ENCODE data around the gene HAUS1. TPM values are rescaled to one million over a fixed set of nuclear protein-coding genes. Genes with fewer than 3 reads are reported as not detected.

The HAUS1 gene
- total RNA-seq, 1 donor from 2014 or later, result 23.5 TPM

GRCh38 chr18:46169464-46169941 lies 65.3 kb downstream of the HAUS1 start:
- Mint-ChIP-seq H3K27ac (ENCODE audit: unreplicated experiment) (peak overlapping the region; percentile 62), H3K36me3 (ENCODE audit: low read depth, unreplicated experiment) (no peaks in the 10 kb centered on the region), H3K4me3 (ENCODE audit: unreplicated experiment) (no peak overlapping the region), H3K27me3 (ENCODE audit: low read depth, unreplicated experiment) (no peaks in the 10 kb centered on the region), H3K9me3 (ENCODE audit: unreplicated experiment) (peaks cover 4% of the 10 kb centered on the region), H3K4me1 (ENCODE audit: low read depth, unreplicated experiment) (peaks cover 12% of the 10 kb centered on the region)
- no peaks in the 10 kb centered on the region for H3K27me3 ChIP-seq (ENCODE audit: insufficient read depth, low read length)
- H3K4me1 ChIP-seq (ENCODE audit: insufficient read depth, low read length), result peaks cover 7% of the 10 kb centered on the region
- H2AFZ ChIP-seq (ENCODE audit: low read depth, low read length), result peak overlapping the region; percentile 68
- TF ChIP-seq EZH2 (IDR thresholded peaks at IDR 0.05; ENCODE audit: insufficient read depth, low read length) (no peak), CTCF (IDR thresholded peaks at IDR 0.05; ENCODE audit: insufficient read depth, low read depth, low read length) (no peak)
- FAIRE-seq (no peak), DNase-seq (ENCODE audit: low read depth) (peak; percentile 78)
- H3K79me2 ChIP-seq (ENCODE audit: insufficient read depth, low read length), result peaks cover 6% of the 10 kb centered on the region
- peak overlapping the region; percentile 2 for H3K27ac ChIP-seq (ENCODE audit: low read depth, low read length)
- peak overlapping the region; percentile 13 for H3K4me2 ChIP-seq (ENCODE audit: low read length)
- no peak overlapping the region for H3K4me3 ChIP-seq (ENCODE audit: insufficient read depth, low read depth, low read length)
- H4K20me1 ChIP-seq (ENCODE audit: insufficient read depth, low read length), result peaks cover 2% of the 10 kb centered on the region
- H3K36me3 ChIP-seq (ENCODE audit: insufficient read depth, low read length), result no peaks in the 10 kb centered on the region
- no peak overlapping the region for H3K9ac ChIP-seq (ENCODE audit: low read length)
- H3K9me3 ChIP-seq (ENCODE audit: insufficient read depth, low read depth, low read length), result no peaks in the 10 kb centered on the region

- H3K4me1 ChIP-seq (ENCODE audit: insufficient read depth, low read length), result peaks cover 16% of the 10 kb centered on the region
- Mint-ChIP-seq H3K4me3 (ENCODE audit: unreplicated experiment) (peak overlapping the region; percentile 34), H3K36me3 (ENCODE audit: low read depth, unreplicated experiment) (no peaks in the 10 kb centered on the region), H3K27me3 (ENCODE audit: low read depth, unreplicated experiment) (no peaks in the 10 kb centered on the region), H3K27ac (ENCODE audit: unreplicated experiment) (no peak overlapping the region), H3K9me3 (ENCODE audit: unreplicated experiment) (peaks cover 4% of the 10 kb centered on the region), H3K4me1 (ENCODE audit: low read depth, unreplicated experiment) (peaks cover 14% of the 10 kb centered on the region)
- H3K4me2 ChIP-seq (ENCODE audit: low read length), result no peak overlapping the region
- H3K9ac ChIP-seq (ENCODE audit: low read length), result no peak overlapping the region
- no peak overlapping the region for H2AFZ ChIP-seq (ENCODE audit: low read depth, low read length)
- H3K36me3 ChIP-seq (ENCODE audit: insufficient read depth, low read length), result no peaks in the 10 kb centered on the region
- DNase-seq (ENCODE audit: low read depth) (no peak), FAIRE-seq (no peak)
- no peaks in the 10 kb centered on the region for H3K27me3 ChIP-seq (ENCODE audit: insufficient read depth, low read length)
- no peak overlapping the region for H3K4me3 ChIP-seq (ENCODE audit: insufficient read depth, low read depth, low read length)
- H3K79me2 ChIP-seq (ENCODE audit: insufficient read depth, low read length), result peaks cover 24% of the 10 kb centered on the region
- no peaks in the 10 kb centered on the region for H3K9me3 ChIP-seq (ENCODE audit: insufficient read depth, low read depth, low read length)
- H4K20me1 ChIP-seq (ENCODE audit: insufficient read depth, low read length), result peaks cover 19% of the 10 kb centered on the region
- TF ChIP-seq EZH2 (IDR thresholded peaks at IDR 0.05; ENCODE audit: insufficient read depth, low read length) (no peak), CTCF (IDR thresholded peaks at IDR 0.05; ENCODE audit: insufficient read depth, low read depth, low read length) (no peak)
- H3K27ac ChIP-seq (ENCODE audit: low read depth, low read length), result no peak overlapping the region
Measured at GRCh38 chr18:46171331-46171730, 67.1 kb downstream of the HAUS1 start.
